Dendritic cell treated with granulocyte-macrophage colony-stimulating factor and Interleukin-4, amounts not matched to agents 40 ng/mL and 50 ng/mL, for 4 days (primary cell): ENCODE data around the gene BMF.
A peak's percentile ranks its signal among the peaks of the same experiment; 100 is the strongest.
"Not testable (repeated sequence)": the region's sequence is repeated elsewhere in the genome, so short reads cannot be mapped to it uniquely, and the experiment has no call there.

Experiments used
- H3K27ac Mint-ChIP-seq: one replicate; pipeline ENCODE4 v1.8.0; 2022; ENCODE audit warnings: mild to moderate bottlenecking, mixed read lengths
- H3K27me3 Mint-ChIP-seq: one replicate; pipeline ENCODE4 v1.8.0; 2022; ENCODE audit warnings: mild to moderate bottlenecking, mixed read lengths
- H3K36me3 Mint-ChIP-seq: one replicate; pipeline ENCODE4 v1.8.0; 2022; ENCODE audit warnings: low read depth, mixed read lengths
- H3K4me1 Mint-ChIP-seq: one replicate; pipeline ENCODE4 v1.8.0; 2022; ENCODE audit warnings: low read depth, mixed read lengths
- H3K4me3 Mint-ChIP-seq: one replicate; pipeline ENCODE4 v1.8.0; 2022; ENCODE audit warnings: mild to moderate bottlenecking, moderate library complexity, mixed read lengths
- H3K9me3 Mint-ChIP-seq: one replicate; pipeline ENCODE4 v1.8.0; 2022; ENCODE audit warnings: mixed read lengths
- intact Hi-C: fragments of 100-400 bp; cut with micrococcal nuclease; formaldehyde crosslinking; loops from one replicate; pipeline ENCODE4 v1.15.0; 2022

The BMF gene

DNA sequence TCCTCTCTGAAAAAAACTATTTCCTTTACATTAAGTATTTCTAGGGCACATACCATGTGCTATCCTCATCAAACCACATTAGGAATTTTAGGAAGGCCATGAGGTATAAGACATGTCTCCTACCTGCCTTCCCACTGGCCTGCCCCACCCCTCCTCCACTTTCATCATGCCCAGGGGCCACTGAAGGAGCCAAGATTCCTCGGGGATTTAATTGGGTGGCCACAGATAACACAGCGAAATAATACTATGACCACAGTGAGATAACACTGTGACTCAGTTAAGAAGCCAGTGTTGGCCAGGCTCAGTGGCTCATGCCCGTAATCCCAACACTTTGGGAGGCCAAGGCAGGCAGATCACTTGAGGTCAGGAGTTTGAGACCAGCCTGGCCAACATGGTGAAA, 9.8 kb upstream of the BMF start:
- H3K36me3 Mint-ChIP-seq: no peaks in the 10 kb centered on the region
- H3K27me3 Mint-ChIP-seq: peaks cover 2% of the 10 kb centered on the region
- intact Hi-C loops: no loop called here
- H3K27ac Mint-ChIP-seq: peak overlapping the region; percentile 56
- H3K4me1 Mint-ChIP-seq: peaks cover 51% of the 10 kb centered on the region
- H3K9me3 Mint-ChIP-seq: no peaks in the 10 kb centered on the region
- no peak overlapping the region for H3K4me3 Mint-ChIP-seq

DNA sequence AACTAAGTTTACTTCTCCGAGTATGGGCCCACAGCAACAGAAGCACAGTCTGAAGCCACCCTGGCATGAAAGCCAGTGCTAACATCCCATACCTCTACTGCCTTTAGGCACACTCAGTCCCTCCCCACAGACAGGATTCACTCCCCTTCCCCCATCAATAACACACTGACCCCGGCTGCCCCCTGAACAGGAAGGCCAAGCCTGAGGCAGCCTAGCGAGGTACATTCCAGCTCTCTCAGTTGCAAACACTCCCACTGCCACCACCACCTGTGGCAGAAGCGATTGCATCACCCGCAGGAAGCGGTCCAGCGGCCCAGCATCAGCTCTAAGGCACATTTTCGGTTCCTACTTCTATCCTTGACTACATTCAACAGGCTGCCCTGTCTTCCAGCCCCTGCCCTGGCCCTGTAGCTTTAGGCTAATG, 7.0 kb upstream of the BMF start:
- Mint-ChIP-seq H3K9me3 (no peaks in the 10 kb centered on the region), H3K36me3 (no peaks in the 10 kb centered on the region), H3K4me1 (peaks cover 31% of the 10 kb centered on the region), H3K4me3 (no peak overlapping the region), H3K27me3 (peaks cover 2% of the 10 kb centered on the region), H3K27ac (no peak overlapping the region)
- intact Hi-C loops: no loop called here

DNA sequence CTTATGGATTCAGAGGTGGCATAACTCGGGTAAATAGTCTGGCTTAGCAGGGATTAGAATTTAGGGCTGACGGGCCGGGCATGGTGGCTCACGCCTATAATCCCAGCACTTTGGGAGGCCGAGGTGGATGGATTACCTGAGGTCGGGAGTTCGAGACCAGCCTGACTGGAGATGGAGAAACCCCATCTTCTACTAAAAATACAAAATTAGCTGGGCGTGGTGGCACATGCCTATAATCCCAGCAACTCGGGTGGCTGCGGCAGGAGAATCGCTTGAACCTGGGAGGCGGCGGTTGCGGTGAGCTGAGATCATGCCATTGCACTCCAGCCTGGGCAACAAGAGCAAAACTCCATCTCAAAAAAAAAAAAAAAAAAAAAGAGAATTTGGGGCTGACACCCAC, 6.4 kb upstream of the BMF start:
- H3K36me3 Mint-ChIP-seq, intact Hi-C loops, H3K9me3 Mint-ChIP-seq, H3K27me3 Mint-ChIP-seq, H3K4me3 Mint-ChIP-seq: not testable (repeated sequence)
- Mint-ChIP-seq H3K27ac (peak overlapping the region; percentile 53), H3K4me1 (peaks cover 27% of the 10 kb centered on the region)

DNA sequence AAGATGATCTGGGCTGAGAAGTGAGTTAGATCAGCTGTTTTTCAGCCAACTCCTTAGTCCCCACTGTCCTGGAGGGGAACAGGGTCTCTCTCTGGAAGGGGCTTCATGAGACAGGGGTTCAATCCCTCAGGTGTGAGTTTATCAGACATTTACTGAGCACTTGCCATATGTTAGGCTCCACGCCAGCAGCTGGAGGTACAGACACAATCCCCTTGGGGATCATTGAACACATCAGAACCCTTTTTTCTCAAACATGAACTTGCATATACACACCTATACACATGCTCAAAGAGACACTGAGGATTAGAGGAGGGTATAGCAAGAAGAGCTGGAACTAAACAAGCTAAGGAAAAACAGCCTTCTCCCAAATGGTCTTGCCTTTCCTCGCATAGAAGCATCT, 5.5 kb upstream of the BMF start:
- Mint-ChIP-seq H3K4me3 (no peak overlapping the region), H3K4me1 (peaks cover 31% of the 10 kb centered on the region), H3K9me3 (no peaks in the 10 kb centered on the region), H3K27ac (peak overlapping the region; percentile 53), H3K36me3 (no peaks in the 10 kb centered on the region), H3K27me3 (peaks cover 2% of the 10 kb centered on the region)
- intact Hi-C loops: no loop called here

DNA sequence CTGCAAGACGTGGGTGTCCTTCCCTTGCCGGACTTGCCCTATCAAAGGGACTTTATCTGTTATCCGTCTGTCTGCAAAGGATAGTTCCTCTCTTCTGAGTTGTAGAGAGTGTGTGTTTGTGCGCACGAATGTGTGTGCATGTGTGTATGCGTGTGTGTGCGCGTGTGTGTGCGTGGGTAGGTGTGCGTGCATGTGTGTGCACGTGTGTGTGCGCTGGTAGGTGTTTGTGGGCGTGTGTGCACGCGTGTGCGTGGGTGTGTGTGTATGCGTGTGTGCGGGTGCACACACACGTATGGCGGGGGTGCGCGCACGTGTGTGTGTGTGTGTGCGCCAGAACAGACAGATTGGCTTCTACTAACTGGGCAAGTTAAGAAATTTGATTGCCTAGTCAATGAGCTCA, 4.1 kb upstream of the BMF start:
- H3K27me3 Mint-ChIP-seq: peaks cover 2% of the 10 kb centered on the region
- H3K4me1 Mint-ChIP-seq: peaks cover 35% of the 10 kb centered on the region
- H3K4me3 Mint-ChIP-seq: no peak overlapping the region
- peaks cover 8% of the 10 kb centered on the region for H3K36me3 Mint-ChIP-seq
- no peak overlapping the region for H3K27ac Mint-ChIP-seq
- intact Hi-C loops: no loop called here
- H3K9me3 Mint-ChIP-seq: no peaks in the 10 kb centered on the region

DNA sequence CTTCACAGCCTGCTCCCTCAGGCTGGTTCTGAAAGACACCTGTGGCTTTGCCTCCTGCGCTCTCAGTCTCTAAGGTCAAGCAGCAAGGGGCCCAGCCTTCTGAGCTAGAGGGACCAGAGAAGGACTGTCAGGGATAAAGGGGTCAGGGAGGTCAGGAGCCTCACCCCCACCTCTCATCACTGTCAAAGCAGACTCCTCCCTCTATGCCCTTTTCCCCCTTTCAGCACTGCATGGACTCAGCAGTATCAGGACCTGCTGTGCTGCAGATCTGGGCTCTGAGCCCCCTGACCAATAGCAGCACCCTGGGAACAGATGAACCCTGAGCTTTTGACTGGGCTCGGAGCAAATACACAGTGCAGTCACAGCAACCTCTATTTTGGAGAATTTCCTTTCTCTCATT, 3.2 kb upstream of the BMF start:
- H3K27ac Mint-ChIP-seq: no peak overlapping the region

DNA sequence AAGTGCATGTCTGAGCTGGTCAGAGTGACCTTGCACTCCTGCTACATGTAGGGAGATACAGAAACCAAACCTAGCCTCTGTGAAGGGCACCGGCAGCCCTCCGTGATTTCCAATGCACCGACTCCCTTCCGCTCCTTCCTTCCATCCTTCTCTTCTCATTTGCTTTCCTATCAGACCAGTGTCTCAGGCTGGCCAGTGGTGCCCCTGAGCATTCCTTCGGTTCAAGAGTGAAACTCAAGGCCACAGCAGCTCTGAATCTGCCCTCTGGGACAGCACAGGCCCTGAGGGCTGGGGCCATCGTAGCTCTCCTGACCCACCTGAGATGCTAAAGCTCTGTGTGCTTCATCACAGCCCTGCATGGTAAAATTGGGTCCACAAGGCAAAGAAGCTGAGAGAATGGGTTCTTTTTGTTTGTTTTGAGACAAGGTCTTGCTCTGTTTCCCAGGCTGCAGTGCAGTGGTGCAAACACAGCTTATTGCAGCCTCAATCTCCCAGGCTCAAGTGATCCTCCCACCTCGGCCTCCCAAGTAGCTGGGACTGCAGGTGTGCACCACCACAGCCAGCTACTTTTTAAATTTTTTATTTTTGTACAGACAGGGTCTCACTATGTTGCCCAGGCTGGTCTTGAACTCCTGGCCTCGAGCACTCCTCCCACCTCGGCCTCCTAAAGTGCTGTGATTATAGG, 2.3 kb upstream of the BMF start:
- H3K4me3 Mint-ChIP-seq: no peak overlapping the region
- no peak overlapping the region for H3K27ac Mint-ChIP-seq
- no peaks in the 10 kb centered on the region for H3K27me3 Mint-ChIP-seq
- H3K4me1 Mint-ChIP-seq: peaks cover 45% of the 10 kb centered on the region
- intact Hi-C loops: no loop called here
- H3K9me3 Mint-ChIP-seq: no peaks in the 10 kb centered on the region
- peaks cover 14% of the 10 kb centered on the region for H3K36me3 Mint-ChIP-seq

More for the DNA sequence above, 3.2 kb upstream of the BMF start:
- Mint-ChIP-seq H3K9me3 (no peaks in the 10 kb centered on the region), H3K4me1 (peaks cover 43% of the 10 kb centered on the region), H3K36me3 (peaks cover 8% of the 10 kb centered on the region), H3K4me3 (no peak overlapping the region), H3K27me3 (peaks cover 2% of the 10 kb centered on the region)
- intact Hi-C loops: no loop called here

DNA sequence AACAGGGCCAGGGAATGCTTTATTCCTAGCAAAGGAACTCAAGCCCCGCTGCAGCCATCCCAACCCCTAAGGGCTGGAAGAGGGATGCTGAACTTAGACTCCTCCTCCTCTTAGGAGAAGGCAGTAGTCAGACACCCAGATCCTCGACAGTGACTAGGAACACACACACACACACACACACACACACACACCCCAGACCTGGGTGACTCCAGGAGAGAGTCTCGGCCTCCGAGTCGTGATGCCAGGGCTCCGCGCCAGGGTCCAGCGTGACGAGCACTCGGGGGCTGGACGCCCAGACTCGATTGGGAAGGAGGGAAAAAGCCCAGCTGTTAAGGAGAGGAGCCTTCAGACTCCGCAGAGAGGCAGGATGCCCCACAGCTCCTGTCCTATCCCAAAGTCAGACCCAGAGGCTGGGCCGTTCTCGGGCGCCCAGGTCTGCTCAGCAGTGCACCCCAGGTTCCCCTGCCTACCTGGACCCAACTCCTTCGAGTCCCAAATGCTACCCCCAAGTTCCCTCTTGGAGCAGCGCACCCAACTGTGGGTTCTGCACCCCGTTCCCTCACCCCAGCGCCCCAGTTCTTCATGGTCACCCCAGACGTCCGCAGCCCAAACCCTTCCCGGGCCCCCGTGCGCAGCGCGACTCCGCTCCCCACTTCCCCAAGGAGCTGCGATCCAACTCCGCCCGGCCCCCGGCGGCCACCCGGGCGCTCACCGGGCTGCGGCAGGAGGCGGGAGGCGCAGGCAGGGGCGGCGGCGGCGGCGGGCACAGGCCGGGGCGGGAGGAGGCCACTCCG, 421 bp downstream of the BMF start:
- Mint-ChIP-seq H3K27ac (peak overlapping the region; percentile 87), H3K36me3 (peaks cover 41% of the 10 kb centered on the region), H3K4me3 (peak overlapping the region; percentile 91), H3K4me1 (peaks cover 61% of the 10 kb centered on the region), H3K27me3 (no peaks in the 10 kb centered on the region), H3K9me3 (no peaks in the 10 kb centered on the region)
- intact Hi-C loops: loop anchor here (5.0 kb wide), 1 partner anchor 54 kb away; the partner anchor contains the start of gene BUB1B

DNA sequence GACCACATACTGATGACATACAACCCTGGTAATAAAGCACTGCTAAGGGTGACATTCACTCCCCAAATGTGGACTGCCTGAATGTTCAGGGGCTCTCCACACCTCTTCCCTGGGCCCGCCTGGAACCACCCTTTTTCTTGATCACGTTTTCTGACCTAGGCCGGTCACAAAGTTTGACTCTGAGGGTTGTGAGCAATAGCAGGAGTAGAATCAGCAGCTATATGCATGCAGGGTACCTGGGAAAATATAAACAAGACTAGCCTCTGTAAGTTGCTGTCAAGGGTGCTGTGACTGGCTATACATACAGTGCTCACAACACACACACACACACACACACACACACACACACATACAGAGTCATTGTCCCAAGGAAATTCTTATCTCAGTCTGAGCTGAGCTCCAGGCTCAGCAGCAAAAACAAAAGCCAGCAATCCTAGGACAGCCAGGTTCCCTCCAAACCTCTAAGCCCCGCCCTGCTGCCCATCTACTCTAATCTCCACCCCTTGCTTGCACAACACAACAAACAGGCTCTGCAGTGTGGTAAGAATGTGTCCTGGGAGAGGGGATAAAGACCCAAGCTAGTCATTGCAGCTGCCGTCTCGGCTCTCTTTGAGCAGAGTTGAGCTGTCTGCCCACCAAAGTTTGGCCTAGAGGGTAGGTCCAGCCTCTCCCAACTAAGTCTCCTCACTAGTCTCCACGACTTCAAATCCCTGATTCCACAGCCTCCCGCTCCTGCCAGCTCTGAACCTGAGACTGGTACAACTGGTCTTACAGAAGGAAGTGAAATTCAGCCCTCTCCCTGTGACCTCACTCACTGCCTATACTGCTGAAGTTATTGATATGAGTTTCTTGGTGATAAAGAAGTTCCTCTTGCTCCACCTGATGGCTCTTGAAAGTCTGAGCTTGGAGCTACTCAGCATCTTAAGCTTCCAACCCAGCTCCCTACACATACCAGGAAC, 2.2 kb downstream of the BMF start:
- H3K4me1 Mint-ChIP-seq: peaks cover 75% of the 10 kb centered on the region
- no peaks in the 10 kb centered on the region for H3K27me3 Mint-ChIP-seq
- H3K36me3 Mint-ChIP-seq: peaks cover 59% of the 10 kb centered on the region
- H3K9me3 Mint-ChIP-seq: no peaks in the 10 kb centered on the region
- H3K27ac Mint-ChIP-seq: peak overlapping the region; percentile 87
- peak overlapping the region; percentile 91 for H3K4me3 Mint-ChIP-seq
- intact Hi-C loops: loop anchor here (5.0 kb wide), 1 partner anchor 56 kb away; the partner anchor contains the start of gene BUB1B

DNA sequence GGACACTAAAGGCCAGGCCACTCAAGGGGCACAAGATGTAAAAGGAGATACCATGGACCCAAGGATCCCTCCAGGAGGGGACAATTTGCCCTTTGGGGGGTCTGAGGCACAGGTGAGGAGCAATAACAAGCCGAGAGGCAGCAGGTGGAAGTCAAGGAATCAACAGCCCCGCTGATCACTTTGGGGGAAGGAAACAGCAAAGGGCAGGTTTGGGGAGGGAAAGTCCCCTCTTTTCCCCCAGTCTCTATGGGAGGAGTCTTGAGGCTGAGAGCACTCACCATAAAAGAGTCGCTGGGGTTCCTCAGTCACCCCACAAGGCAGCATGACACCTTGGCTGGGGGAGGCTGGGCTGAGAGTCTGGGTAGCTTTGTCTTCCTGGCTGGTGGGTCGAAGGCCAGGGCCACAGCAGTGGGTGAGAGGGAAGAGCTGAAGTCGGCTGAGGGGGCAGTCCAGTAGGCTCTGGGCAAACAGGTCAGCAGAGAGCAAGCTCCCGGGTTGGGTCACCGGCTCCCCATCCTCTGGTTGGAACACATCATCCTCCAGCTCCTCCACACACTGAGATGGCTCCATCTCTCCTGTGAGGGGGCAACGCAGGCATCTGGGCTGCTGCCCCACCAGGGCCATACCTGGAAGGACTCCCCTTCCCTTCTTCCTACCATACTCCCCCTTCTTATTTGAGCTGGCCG, 3.0 kb downstream of the BMF start:
- no peaks in the 10 kb centered on the region for H3K9me3 Mint-ChIP-seq
- H3K4me1 Mint-ChIP-seq: peaks cover 83% of the 10 kb centered on the region
- intact Hi-C loops: loop anchor here (2.0 to 5.0 kb wide), 2 partner anchors 57 kb away; partner anchors contain the start of gene BUB1B
- H3K27ac Mint-ChIP-seq: peak overlapping the region; percentile 87
- H3K36me3 Mint-ChIP-seq: peaks cover 66% of the 10 kb centered on the region
- peak overlapping the region; percentile 68 for H3K4me3 Mint-ChIP-seq
- no peaks in the 10 kb centered on the region for H3K27me3 Mint-ChIP-seq

DNA sequence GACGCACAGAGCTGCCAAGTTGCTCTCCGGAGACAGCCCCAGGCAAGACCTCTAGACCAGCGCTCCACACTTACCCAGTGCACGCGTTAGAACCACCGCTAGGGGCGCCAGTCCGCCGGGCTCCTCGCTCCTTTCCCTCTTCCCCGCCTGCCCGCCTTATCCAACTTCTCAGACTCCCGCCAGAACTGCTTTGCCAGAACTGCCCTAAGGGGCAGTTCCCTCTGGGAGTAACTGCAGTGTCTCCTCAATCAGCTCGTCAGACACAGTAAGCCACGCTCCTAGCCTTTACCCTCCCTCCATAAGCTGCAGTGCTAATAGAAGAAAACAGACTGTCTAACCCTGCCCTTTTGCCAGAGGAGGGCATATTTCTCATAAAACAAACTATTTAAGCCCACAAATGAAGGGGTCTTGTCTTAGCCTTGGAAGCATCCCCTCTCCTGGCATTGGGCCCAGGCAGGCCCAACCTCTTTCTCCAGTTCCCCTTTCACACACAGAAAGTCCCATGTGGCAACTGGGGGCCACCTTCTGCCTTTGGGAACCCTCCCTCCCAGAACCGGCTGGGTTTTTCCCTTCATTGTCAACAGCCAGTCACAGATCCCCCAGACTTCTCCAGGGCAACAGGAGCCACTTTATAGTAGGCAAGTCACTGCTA, 3.7 kb downstream of the BMF start:
- intact Hi-C loops: loop anchor here (2.0 to 5.0 kb wide), 2 partner anchors 56 to 57 kb away; partner anchors contain the start of gene BUB1B
- no peaks in the 10 kb centered on the region for H3K27me3 Mint-ChIP-seq
- peaks cover 90% of the 10 kb centered on the region for H3K4me1 Mint-ChIP-seq
- H3K9me3 Mint-ChIP-seq: no peaks in the 10 kb centered on the region
- peak overlapping the region; percentile 68 for H3K4me3 Mint-ChIP-seq
- peaks cover 69% of the 10 kb centered on the region for H3K36me3 Mint-ChIP-seq
- peak overlapping the region; percentile 87 for H3K27ac Mint-ChIP-seq

DNA sequence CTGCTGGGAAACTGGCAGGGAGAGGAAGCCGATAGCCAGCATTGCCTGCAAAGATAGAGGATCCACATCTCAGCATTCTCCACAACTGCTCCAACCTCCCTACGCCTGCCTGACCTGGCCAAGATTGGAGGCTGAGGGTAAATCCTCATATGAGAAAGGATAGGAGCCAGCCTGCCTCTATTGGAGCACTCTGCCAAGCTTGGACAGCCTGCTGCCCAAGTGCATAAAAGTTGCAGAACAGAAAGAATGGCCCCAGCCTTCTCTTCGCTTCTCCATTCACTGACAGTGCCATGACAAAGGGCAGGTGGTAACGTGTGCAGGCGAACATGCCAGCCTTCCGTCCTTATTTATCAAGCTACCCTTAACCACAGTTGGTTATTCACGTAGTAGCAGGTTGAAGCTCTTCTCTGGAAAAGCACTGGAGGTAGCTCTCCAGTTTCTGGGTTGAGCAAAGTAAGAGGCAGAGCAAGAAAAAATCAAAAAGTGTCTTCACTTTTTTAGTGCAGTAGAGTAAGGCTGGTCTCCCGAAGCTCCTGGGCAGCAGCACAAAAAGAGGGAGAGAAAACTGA, 4.3 kb downstream of the BMF start:
- peaks cover 69% of the 10 kb centered on the region for H3K36me3 Mint-ChIP-seq
- intact Hi-C loops: loop anchor here (2.0 kb wide), 1 partner anchor 56 kb away; no protein-coding TSS in a partner anchor
- H3K4me1 Mint-ChIP-seq: peaks cover 90% of the 10 kb centered on the region
- no peaks in the 10 kb centered on the region for H3K27me3 Mint-ChIP-seq
- peak overlapping the region; percentile 68 for H3K4me3 Mint-ChIP-seq
- H3K9me3 Mint-ChIP-seq: no peaks in the 10 kb centered on the region
- peak overlapping the region; percentile 87 for H3K27ac Mint-ChIP-seq
